Astrocyte (in vitro differentiated cells and primary cell): ENCODE data around the gene ME2. TPM values are rescaled to one million over a fixed set of nuclear protein-coding genes. Genes with fewer than 3 reads are reported as not detected.
A peak's percentile ranks its signal among the peaks of the same experiment; 100 is the strongest.
"Not testable (repeated sequence)": the region's sequence is repeated elsewhere in the genome, so short reads cannot be mapped to it uniquely, and the experiment has no call there.

ENCODE experiments used
- DNase-seq: peaks from one replicate; pipeline ENCODE4 v3.0.0-alpha.2; 2010; ENCODE audit warnings: low read depth
- FAIRE-seq: peaks from 2 replicates; lab custom pipeline; 2011; peaks lifted over from hg19 to GRCh38; lab: Jason Lieb, UNC
- H2AFZ ChIP-seq: 2 replicates; pipeline ENCODE4 v1.6.0; 2012; ENCODE audit warnings: low read depth, low read length, inconsistent platforms
- H3K27ac ChIP-seq: 2 replicates; pipeline ENCODE4 v1.5.1; 2011; ENCODE audit warnings: low read depth, low read length, inconsistent platforms
- H3K27me3 ChIP-seq: 2 replicates; pipeline ENCODE4 v1.6.0; 2011; ENCODE audit warnings: low read length, inconsistent platforms; ENCODE audit not compliant: insufficient read depth
- H3K36me3 ChIP-seq: 2 replicates; pipeline ENCODE4 v1.5.1; 2011; ENCODE audit warnings: low read length, inconsistent platforms; ENCODE audit not compliant: insufficient read depth
- H3K4me1 ChIP-seq: 2 replicates; pipeline ENCODE4 v1.5.1; 2011; ENCODE audit warnings: low read length, inconsistent platforms; ENCODE audit not compliant: insufficient read depth
- H3K4me2 ChIP-seq: 2 replicates; pipeline ENCODE4 v1.6.0; 2012; ENCODE audit warnings: low read length, inconsistent platforms
- H3K4me3 ChIP-seq: 2 replicates; pipeline ENCODE4 v1.5.1; 2011; ENCODE audit warnings: low read depth, mild to moderate bottlenecking, low read length, inconsistent platforms; ENCODE audit not compliant: insufficient read depth
- H3K79me2 ChIP-seq: 2 replicates; pipeline ENCODE4 v1.6.0; 2012; ENCODE audit warnings: mild to moderate bottlenecking, low read length, inconsistent platforms; ENCODE audit not compliant: insufficient read depth
- H3K9ac ChIP-seq: 2 replicates; pipeline ENCODE4 v1.6.0; 2012; ENCODE audit warnings: mild to moderate bottlenecking, low read length, inconsistent platforms
- H3K9me3 ChIP-seq: 2 replicates; pipeline ENCODE4 v1.5.1; 2012; ENCODE audit warnings: low read depth, mild to moderate bottlenecking, low read length, inconsistent platforms; ENCODE audit not compliant: insufficient read depth
- H4K20me1 ChIP-seq: 2 replicates; pipeline ENCODE4 v1.6.0; 2012; ENCODE audit warnings: low read length, inconsistent platforms; ENCODE audit not compliant: insufficient read depth
- H3K27ac Mint-ChIP-seq: one replicate; pipeline ENCODE4 v1.8.0; 2021; ENCODE audit warnings: mild to moderate bottlenecking, mixed read lengths; ENCODE audit not compliant: unreplicated experiment
- H3K27me3 Mint-ChIP-seq: one replicate; pipeline ENCODE4 v1.8.0; 2021; ENCODE audit warnings: low read depth, mixed read lengths; ENCODE audit not compliant: unreplicated experiment
- H3K36me3 Mint-ChIP-seq: one replicate; pipeline ENCODE4 v1.8.0; 2021; ENCODE audit warnings: low read depth, mixed read lengths; ENCODE audit not compliant: unreplicated experiment
- H3K4me1 Mint-ChIP-seq: one replicate; pipeline ENCODE4 v1.8.0; 2021; ENCODE audit warnings: low read depth, mixed read lengths; ENCODE audit not compliant: unreplicated experiment
- H3K4me3 Mint-ChIP-seq: one replicate; pipeline ENCODE4 v1.8.0; 2021; ENCODE audit warnings: mild to moderate bottlenecking, moderate library complexity, mixed read lengths; ENCODE audit not compliant: unreplicated experiment
- H3K9me3 Mint-ChIP-seq: one replicate; pipeline ENCODE4 v1.8.0; 2021; ENCODE audit warnings: mild to moderate bottlenecking, mixed read lengths; ENCODE audit not compliant: unreplicated experiment
- EZH2 ChIP-seq: IDR thresholded peaks from 2 replicates; pipeline ENCODE4 v1.6.1; 2012; ENCODE audit warnings: mild to moderate bottlenecking, low read length, inconsistent platforms; ENCODE audit not compliant: insufficient read depth
- total RNA-seq: library from RNA; stranded (reverse); gene quantifications from 2 replicates; pipeline ENCODE4 v1.2.1, GENCODE V29; 2021
- TF ChIP-seq, protein P1 (sequence below): IDR thresholded peaks from 2 replicates; pipeline ENCODE4 v1.5.1; 2011; ENCODE audit warnings: low read depth, mild to moderate bottlenecking, inconsistent platforms, low read length, moderate library complexity; ENCODE audit not compliant: insufficient read depth

ME2 gene
- total RNA-seq, 1 donor from 2014 or later, result 44.0 TPM

DNA sequence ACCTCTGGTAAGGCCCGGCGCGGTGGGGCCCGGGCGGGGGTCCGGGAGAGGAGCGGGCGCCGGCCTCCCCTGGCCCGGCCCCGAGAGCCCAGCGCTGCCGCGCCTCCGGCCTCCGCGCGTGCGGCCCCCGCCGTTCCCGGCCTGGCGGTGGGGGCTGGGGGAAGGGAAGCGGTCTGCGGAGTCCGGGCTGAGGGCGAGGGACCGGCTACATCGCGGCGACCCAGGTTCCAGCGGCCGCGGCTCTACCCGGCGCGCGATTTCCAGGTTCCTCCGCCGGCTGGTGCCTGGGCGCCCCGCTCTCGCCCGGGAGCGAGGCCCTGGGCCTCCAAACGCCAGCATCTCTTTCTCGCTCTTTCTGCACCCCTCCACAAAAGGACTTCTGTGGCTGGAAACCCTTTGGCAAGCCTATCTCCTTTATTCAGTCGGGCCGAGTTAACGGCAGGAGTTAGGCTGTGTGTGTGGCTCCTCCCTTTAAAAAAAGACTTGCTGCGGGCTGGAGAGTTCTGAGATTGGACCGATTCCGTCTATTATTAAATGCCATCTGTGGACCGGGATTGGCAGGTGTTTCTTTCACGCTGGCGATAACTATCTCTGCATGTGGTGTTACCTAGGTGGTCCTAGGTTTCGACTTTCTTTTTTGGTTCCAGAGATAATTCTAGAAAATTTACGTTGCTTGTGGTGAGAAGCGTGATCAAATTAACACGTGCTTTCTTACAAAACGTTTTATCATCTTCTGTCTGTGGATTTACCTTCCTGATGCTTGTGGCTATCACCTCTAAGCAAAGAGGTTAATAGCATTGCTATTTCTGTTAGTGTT, 592 bp downstream of the ME2 start:
- Mint-ChIP-seq H3K9me3 (no peaks in the 10 kb centered on the region), H3K27ac (peak overlapping the region; percentile 87), H3K4me1 (peaks cover 2% of the 10 kb centered on the region), H3K36me3 (no peaks in the 10 kb centered on the region), H3K4me3 (peak overlapping the region; percentile 99), H3K27me3 (no peaks in the 10 kb centered on the region)
- Histone ChIP-seq H3K27ac (peak overlapping the region; percentile 75), H3K36me3 (no peaks in the 10 kb centered on the region), H3K4me1 (peaks cover 7% of the 10 kb centered on the region), H3K79me2 (peaks cover 42% of the 10 kb centered on the region), H3K27me3 (no peaks in the 10 kb centered on the region), H3K9ac (peak overlapping the region; percentile 92), H3K9me3 (no peaks in the 10 kb centered on the region), H3K4me2 (peak overlapping the region; percentile 98), H4K20me1 (peaks cover 12% of the 10 kb centered on the region), H2AFZ (peak overlapping the region; percentile 91), H3K4me3 (peak overlapping the region; percentile 83)
- TF ChIP-seq EZH2, result no peak
- TF ChIP-seq, protein P1, sequence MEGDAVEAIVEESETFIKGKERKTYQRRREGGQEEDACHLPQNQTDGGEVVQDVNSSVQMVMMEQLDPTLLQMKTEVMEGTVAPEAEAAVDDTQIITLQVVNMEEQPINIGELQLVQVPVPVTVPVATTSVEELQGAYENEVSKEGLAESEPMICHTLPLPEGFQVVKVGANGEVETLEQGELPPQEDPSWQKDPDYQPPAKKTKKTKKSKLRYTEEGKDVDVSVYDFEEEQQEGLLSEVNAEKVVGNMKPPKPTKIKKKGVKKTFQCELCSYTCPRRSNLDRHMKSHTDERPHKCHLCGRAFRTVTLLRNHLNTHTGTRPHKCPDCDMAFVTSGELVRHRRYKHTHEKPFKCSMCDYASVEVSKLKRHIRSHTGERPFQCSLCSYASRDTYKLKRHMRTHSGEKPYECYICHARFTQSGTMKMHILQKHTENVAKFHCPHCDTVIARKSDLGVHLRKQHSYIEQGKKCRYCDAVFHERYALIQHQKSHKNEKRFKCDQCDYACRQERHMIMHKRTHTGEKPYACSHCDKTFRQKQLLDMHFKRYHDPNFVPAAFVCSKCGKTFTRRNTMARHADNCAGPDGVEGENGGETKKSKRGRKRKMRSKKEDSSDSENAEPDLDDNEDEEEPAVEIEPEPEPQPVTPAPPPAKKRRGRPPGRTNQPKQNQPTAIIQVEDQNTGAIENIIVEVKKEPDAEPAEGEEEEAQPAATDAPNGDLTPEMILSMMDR, result no peak
- FAIRE-seq (no peak), DNase-seq (peak; percentile 55)

DNA sequence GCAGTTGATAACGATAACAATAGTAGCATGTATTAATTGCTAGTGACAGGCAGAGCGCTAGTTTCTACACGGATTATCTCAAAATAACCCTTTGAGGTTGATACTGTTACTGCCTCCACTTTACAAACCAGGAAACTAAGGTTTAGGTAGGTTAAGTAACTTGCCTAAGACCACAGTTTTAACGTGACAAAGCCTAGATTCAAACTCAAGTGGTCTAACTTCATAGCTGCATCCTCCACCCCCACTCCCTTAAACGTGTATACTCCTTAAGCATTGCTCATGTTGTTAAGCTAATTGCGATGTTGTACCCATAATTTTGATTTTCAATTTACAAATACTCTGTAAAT, 1.2 kb downstream of the ME2 start:
- Histone ChIP-seq H3K36me3 (no peaks in the 10 kb centered on the region), H3K9ac (peak overlapping the region; percentile 92), H3K79me2 (peaks cover 45% of the 10 kb centered on the region), H4K20me1 (peaks cover 12% of the 10 kb centered on the region), H3K27me3 (no peaks in the 10 kb centered on the region), H3K27ac (peak overlapping the region; percentile 75), H3K4me3 (peak overlapping the region; percentile 83), H3K4me2 (peak overlapping the region; percentile 98), H3K4me1 (peaks cover 7% of the 10 kb centered on the region), H3K9me3 (no peaks in the 10 kb centered on the region), H2AFZ (peak overlapping the region; percentile 91)
- Mint-ChIP-seq H3K27me3 (no peaks in the 10 kb centered on the region), H3K4me1 (peaks cover 2% of the 10 kb centered on the region), H3K9me3 (no peaks in the 10 kb centered on the region), H3K4me3 (peak overlapping the region; percentile 99), H3K36me3 (no peaks in the 10 kb centered on the region), H3K27ac (peak overlapping the region; percentile 87)
- DNase-seq, result no peak
- TF ChIP-seq, protein P1, result no peak
- TF ChIP-seq EZH2, result no peak
- no peak for FAIRE-seq

DNA sequence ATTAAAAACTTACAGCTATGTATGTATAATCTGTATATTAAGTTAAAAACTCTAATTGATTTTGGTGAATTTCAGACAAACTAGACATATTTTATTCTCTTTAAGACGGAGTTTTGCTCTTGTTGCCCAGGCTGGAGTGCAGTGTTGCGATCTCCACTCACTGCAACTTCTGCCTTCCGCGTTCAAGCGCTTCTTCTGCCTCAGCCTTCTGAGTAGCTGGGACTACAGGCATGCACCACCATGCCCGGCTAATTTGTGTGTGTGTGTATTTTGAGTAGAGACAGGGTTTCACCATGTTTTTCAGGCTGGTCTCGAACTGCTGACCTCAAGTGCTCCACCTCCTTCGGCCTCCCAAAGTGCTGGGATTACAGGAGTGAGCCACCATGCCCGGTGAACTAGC, 2.0 kb downstream of the ME2 start:
- H3K27ac ChIP-seq, H3K27me3 Mint-ChIP-seq, H3K9ac ChIP-seq, FAIRE-seq, H3K36me3 Mint-ChIP-seq, DNase-seq, H3K9me3 ChIP-seq, H3K9me3 Mint-ChIP-seq, H3K27me3 ChIP-seq, H3K27ac Mint-ChIP-seq, H3K4me1 Mint-ChIP-seq, H3K4me1 ChIP-seq, H3K4me2 ChIP-seq, H3K4me3 ChIP-seq, H2AFZ ChIP-seq, H3K36me3 ChIP-seq: not testable (repeated sequence)
- peaks cover 52% of the 10 kb centered on the region for H3K79me2 ChIP-seq
- peaks cover 12% of the 10 kb centered on the region for H4K20me1 ChIP-seq
- peak overlapping the region; percentile 34 for H3K4me3 Mint-ChIP-seq
